Activated B cell treated with CpG ODN at 0.5 μM for 24 hours (primary cell): Measurements from ENCODE around the gene NIPAL3. TPM values are rescaled to one million over a fixed set of nuclear protein-coding genes. Genes with fewer than 3 reads are reported as not detected.

ENCODE experiments used
- ATAC-seq: fragments of 200-7000 bp; cut with Tn5 transposase; one replicate; pipeline ENCODE4 v1.10.0; 2021; ENCODE audit warnings: low read depth, mild to moderate bottlenecking, moderate library complexity
- CTCF ChIA-PET: fragments of 350-600 bp; sonication (Branson Sonifier 250); formaldehyde crosslinking; loops from one replicate; lab custom pipeline; 2021; ENCODE audit warnings: antibody characterized with exemption; lab: Charles Lee
- POLR2A ChIA-PET: fragments of 350-600 bp; sonication (Branson Sonifier 250); formaldehyde crosslinking; loops from one replicate; lab custom pipeline; 2021; ENCODE audit warnings: antibody characterized with exemption; lab: Charles Lee
- DNase-seq: peaks from one replicate; pipeline ENCODE4 v3.0.0; 2022
- H3K27ac Mint-ChIP-seq: one replicate; pipeline ENCODE4 v1.8.0; 2020; ENCODE audit warnings: mixed read lengths
- H3K27me3 Mint-ChIP-seq: one replicate; pipeline ENCODE4 v1.8.0; 2021; ENCODE audit warnings: mixed read lengths
- H3K36me3 Mint-ChIP-seq: one replicate; pipeline ENCODE4 v1.8.0; 2021; ENCODE audit warnings: low read depth, mixed read lengths
- H3K4me1 Mint-ChIP-seq: one replicate; pipeline ENCODE4 v1.8.0; 2021; ENCODE audit warnings: mixed read lengths
- H3K4me3 Mint-ChIP-seq: one replicate; pipeline ENCODE4 v1.8.0; 2020; ENCODE audit warnings: mild to moderate bottlenecking, mixed read lengths
- H3K9me3 Mint-ChIP-seq: one replicate; pipeline ENCODE4 v1.8.0; 2020; ENCODE audit warnings: mixed read lengths
- intact Hi-C: fragments of 100-400 bp; cut with micrococcal nuclease; formaldehyde crosslinking; loops from one replicate; pipeline ENCODE4 v1.15.1; 2024
- total RNA-seq: library from RNA; stranded (reverse); gene quantifications from 2 replicates; pipeline ENCODE4 v1.2.3, GENCODE V29; 2022
- TF ChIP-seq, protein P1 (sequence below): fragments of 200-600 bp; IDR thresholded peaks from one replicate; pipeline ENCODE4 v1.8.0; 2022; ENCODE audit warnings: antibody characterized with exemption, mild to moderate bottlenecking

The NIPAL3 gene
- total RNA-seq, 1 donor from 2014 or later = 23.2 TPM

DNA sequence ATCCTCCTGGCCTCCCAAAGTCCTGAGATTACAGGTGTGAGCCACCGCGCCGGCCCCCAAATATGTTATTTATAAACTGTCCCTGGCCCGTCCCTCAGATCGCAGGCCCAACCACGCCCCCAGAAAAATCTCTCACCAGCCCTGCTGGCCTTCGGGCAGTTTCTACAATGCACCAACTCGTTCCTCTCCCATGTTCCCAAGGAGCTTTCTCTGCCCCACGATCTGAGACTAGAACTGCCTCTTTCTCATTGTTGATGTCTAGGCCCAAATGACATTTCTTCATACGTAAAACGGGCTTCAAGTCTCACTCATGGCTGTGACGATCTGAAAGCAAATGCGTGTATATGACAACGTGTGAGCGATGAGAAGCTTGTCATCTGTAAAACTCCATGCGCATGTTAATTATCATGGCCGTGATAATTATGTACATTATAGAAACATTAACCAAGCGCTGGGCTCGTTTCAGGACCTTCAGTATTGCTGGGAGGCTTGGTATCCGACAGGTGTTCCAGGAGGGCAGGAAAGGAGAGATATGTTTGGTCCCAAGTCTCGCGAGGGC is 748 bp upstream of the NIPAL3 start:
- TF ChIP-seq, protein P1, sequence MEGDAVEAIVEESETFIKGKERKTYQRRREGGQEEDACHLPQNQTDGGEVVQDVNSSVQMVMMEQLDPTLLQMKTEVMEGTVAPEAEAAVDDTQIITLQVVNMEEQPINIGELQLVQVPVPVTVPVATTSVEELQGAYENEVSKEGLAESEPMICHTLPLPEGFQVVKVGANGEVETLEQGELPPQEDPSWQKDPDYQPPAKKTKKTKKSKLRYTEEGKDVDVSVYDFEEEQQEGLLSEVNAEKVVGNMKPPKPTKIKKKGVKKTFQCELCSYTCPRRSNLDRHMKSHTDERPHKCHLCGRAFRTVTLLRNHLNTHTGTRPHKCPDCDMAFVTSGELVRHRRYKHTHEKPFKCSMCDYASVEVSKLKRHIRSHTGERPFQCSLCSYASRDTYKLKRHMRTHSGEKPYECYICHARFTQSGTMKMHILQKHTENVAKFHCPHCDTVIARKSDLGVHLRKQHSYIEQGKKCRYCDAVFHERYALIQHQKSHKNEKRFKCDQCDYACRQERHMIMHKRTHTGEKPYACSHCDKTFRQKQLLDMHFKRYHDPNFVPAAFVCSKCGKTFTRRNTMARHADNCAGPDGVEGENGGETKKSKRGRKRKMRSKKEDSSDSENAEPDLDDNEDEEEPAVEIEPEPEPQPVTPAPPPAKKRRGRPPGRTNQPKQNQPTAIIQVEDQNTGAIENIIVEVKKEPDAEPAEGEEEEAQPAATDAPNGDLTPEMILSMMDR = no peak
- Mint-ChIP-seq H3K27ac (peak overlapping the region; percentile 80), H3K36me3 (peaks cover 22% of the 10 kb centered on the region), H3K4me3 (peak overlapping the region; percentile 98), H3K27me3 (no peaks in the 10 kb centered on the region), H3K9me3 (no peaks in the 10 kb centered on the region), H3K4me1 (peaks cover 53% of the 10 kb centered on the region)
- ChIA-PET CTCF (interaction anchor here (0.6 to 5.9 kb wide), 24 partner anchors 10 to 264 kb away, joined by 3 to 74 read pairs (median 5); partner anchors contain the start of gene RCAN3), POLR2A (interaction anchor here (0.5 to 4.4 kb wide), 18 partner anchors 22 to 800 kb away, joined by 3 to 42 read pairs (median 6); partner anchors contain the start of genes RCAN3 and SRRM1)
- DNase-seq (no peak), ATAC-seq (no peak)
- intact Hi-C loops = loop anchor here (1.0 to 10.0 kb wide), 12 partner anchors 23 to 1070 kb away; partner anchors contain the start of genes CLIC4, HNRNPR, RCAN3 and RSRP1

DNA sequence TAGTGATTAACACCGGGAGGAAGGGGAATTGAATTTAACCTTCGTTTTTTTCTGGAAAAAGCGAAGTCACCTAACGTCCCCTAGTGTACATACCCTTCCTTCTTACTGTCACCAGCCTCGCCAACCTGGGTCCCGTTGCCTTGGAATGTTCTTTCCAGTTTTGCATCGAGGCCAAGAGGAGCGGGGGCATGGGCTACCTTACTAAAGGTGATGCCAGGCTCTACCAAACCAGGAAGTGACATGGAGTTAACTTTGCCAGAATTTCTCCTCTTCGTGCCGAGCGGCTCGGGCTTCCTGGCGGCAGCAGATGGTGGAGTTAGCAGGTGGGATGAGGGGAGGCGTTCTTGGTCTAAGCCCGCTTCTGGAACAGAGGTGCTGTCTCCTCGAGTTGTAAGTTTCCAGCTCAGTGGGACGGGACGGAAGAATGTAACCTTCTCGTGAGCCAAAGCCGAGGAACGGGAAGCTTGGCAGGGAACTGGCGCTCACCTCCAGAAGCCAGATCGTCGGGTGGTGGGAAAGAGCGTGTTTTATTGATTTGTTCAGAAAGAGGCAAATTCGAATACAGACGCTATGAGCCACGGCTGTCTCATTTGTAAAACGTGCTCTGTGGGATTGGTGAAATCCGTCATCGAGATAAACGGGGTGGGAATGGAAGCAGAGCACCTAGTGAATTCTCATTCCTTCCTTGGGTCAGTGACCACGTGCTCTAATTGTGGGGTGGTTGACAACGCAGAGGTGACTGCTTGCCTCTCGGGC is 486 bp downstream of the NIPAL3 start:
- ChIA-PET POLR2A (interaction anchor here (0.6 to 4.4 kb wide), 18 partner anchors 16 to 228 kb away, joined by 3 to 42 read pairs (median 5); partner anchors contain the start of genes RCAN3 and SRRM1), CTCF (interaction anchor here (0.5 to 5.9 kb wide), 26 partner anchors 8 to 685 kb away, joined by 3 to 74 read pairs (median 5); partner anchors contain the start of gene RCAN3)
- TF ChIP-seq, protein P1 = no peak
- Mint-ChIP-seq H3K27me3 (no peaks in the 10 kb centered on the region), H3K36me3 (peaks cover 33% of the 10 kb centered on the region), H3K27ac (peak overlapping the region; percentile 80), H3K9me3 (no peaks in the 10 kb centered on the region), H3K4me1 (peaks cover 53% of the 10 kb centered on the region), H3K4me3 (peak overlapping the region; percentile 98)
- no peak for DNase-seq
- intact Hi-C loops = loop anchor here (1.0 to 10.0 kb wide), 12 partner anchors 24 to 1071 kb away; partner anchors contain the start of genes CLIC4, HNRNPR, RCAN3 and RSRP1
- ATAC-seq = peak; percentile 4

DNA sequence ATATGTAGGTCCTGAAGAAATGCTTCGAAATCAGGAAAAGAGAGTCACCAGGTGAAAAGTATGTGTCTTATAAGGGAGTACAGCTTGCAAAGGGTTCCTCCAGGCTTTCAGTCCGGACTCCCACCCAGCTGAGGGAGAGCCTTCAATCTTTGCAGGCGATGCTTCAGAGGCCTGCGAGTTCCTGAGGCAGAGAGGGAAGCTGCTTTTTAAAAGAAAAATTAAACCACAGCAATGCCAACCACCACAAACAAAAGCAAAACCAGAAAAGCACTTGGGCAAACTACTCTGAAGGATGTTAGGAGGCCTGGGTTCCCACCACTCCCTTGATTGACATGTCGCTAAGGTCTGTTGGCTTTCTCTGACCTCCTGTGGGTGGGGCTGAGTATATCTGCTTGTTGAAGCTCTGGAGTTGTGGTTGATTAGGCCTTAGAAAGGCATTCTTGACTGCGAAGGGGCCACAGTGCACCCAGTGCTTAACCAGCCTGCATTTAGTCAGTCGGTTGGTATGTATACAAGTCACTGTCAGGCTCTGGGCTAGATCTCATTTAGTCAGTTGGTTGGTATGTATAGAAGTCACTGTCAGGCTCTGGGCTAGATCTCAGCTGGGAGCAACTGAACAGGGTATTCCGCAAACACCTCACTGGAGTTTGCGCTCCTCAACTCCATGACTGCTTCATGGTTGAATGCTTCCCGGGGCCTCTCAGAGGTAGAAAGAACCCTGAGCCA is 1.2 kb downstream of the NIPAL3 start:
- ATAC-seq = peak; percentile 14

DNA sequence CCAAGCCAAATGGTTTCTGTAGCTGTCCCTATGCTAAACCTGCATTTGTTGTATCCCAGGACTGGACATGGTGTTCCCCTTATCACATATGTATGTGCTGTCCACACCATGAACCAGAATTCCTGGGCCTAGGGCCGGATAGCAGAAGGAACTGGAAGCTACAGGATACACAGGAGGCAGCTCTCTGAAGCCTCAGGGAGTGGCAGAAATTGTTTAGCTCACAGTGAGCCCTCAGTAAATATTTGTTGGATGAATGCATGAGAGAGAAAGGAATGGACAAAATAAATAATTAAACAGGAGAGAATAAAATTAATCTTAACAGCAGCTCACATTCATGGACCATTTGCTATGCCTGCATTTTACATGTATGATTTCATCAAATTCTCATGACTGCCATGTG is 2.1 kb downstream of the NIPAL3 start:
- Mint-ChIP-seq H3K4me1 (peaks cover 51% of the 10 kb centered on the region), H3K27me3 (no peaks in the 10 kb centered on the region), H3K9me3 (no peaks in the 10 kb centered on the region), H3K36me3 (peaks cover 49% of the 10 kb centered on the region), H3K4me3 (no peak overlapping the region), H3K27ac (no peak overlapping the region)
- ChIA-PET CTCF (interaction anchor here (0.7 to 5.9 kb wide), 6 partner anchors 13 to 419 kb away, joined by 3 to 74 read pairs (median 3); no protein-coding TSS in a partner anchor), POLR2A (interaction anchor here (3.2 kb wide), 1 partner anchor 119 kb away, joined by 10 read pairs; no protein-coding TSS in a partner anchor)
- ATAC-seq (no peak), DNase-seq (no peak)
- TF ChIP-seq, protein P1 = no peak
- intact Hi-C loops = loop anchor here (5.0 to 10.0 kb wide), 4 partner anchors 65 to 1073 kb away; partner anchors contain the start of genes CLIC4, HNRNPR and RSRP1

More for the DNA sequence above, 1.2 kb downstream of the NIPAL3 start:
- Mint-ChIP-seq H3K27ac (peak overlapping the region; percentile 80), H3K9me3 (no peaks in the 10 kb centered on the region), H3K4me1 (peaks cover 52% of the 10 kb centered on the region), H3K27me3 (no peaks in the 10 kb centered on the region), H3K36me3 (peaks cover 40% of the 10 kb centered on the region), H3K4me3 (peak overlapping the region; percentile 98)
- TF ChIP-seq, protein P1 = no peak
- ChIA-PET POLR2A (interaction anchor here (0.8 to 4.4 kb wide), 4 partner anchors 25 to 119 kb away, joined by 3 to 42 read pairs (median 6); partner anchors contain the start of gene RCAN3), CTCF (interaction anchor here (1.1 to 5.9 kb wide), 8 partner anchors 14 to 171 kb away, joined by 3 to 74 read pairs (median 10); no protein-coding TSS in a partner anchor)
- DNase-seq = no peak
- intact Hi-C loops = loop anchor here (5.0 to 10.0 kb wide), 4 partner anchors 65 to 1072 kb away; partner anchors contain the start of genes CLIC4, HNRNPR and RSRP1
